ENCODE data around the gene UBE3B. TPM values are rescaled to one million over a fixed set of nuclear protein-coding genes. Genes with fewer than 3 reads are reported as not detected.
A peak's percentile ranks its signal among the peaks of the same experiment; 100 is the strongest.

The UBE3B gene
- total RNA-seq, 1 donor from 2014 or later: 34.4 TPM

DNA sequence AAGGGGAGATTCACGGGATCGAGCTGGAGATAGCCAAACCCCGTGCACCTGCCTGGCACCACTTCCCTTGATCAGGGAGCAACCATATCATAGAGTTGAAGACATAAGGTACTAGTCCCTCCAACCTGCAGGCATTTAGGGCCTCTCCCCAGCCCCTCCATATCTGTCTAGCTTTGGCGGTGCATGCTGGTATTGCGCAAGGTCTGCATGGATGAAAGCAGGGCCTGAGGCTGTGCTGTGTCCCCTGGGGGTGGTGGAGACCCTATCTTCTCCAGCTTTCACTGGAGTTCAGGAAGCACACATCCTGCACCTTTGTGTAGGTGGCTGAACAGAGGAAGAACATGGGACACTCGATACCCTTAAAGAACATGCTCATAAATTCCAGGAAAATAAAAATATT lies 47.2 kb upstream of the UBE3B start:
- Mint-ChIP-seq H3K4me3 (ENCODE audit: unreplicated experiment) (no peak overlapping the region), H3K27ac (ENCODE audit: unreplicated experiment) (no peak overlapping the region), H3K36me3 (ENCODE audit: low read depth, unreplicated experiment) (no peaks in the 10 kb centered on the region), H3K4me1 (ENCODE audit: low read depth, unreplicated experiment) (no peaks in the 10 kb centered on the region), H3K9me3 (ENCODE audit: unreplicated experiment) (peaks cover 7% of the 10 kb centered on the region), H3K27me3 (ENCODE audit: low read depth, unreplicated experiment) (peaks cover 12% of the 10 kb centered on the region)
- no peak overlapping the region for H3K4me3 ChIP-seq (ENCODE audit: insufficient read depth, low read depth, low read length)
- H3K27ac ChIP-seq (ENCODE audit: low read depth, low read length): no peak overlapping the region
- TF ChIP-seq, protein P1, sequence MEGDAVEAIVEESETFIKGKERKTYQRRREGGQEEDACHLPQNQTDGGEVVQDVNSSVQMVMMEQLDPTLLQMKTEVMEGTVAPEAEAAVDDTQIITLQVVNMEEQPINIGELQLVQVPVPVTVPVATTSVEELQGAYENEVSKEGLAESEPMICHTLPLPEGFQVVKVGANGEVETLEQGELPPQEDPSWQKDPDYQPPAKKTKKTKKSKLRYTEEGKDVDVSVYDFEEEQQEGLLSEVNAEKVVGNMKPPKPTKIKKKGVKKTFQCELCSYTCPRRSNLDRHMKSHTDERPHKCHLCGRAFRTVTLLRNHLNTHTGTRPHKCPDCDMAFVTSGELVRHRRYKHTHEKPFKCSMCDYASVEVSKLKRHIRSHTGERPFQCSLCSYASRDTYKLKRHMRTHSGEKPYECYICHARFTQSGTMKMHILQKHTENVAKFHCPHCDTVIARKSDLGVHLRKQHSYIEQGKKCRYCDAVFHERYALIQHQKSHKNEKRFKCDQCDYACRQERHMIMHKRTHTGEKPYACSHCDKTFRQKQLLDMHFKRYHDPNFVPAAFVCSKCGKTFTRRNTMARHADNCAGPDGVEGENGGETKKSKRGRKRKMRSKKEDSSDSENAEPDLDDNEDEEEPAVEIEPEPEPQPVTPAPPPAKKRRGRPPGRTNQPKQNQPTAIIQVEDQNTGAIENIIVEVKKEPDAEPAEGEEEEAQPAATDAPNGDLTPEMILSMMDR (IDR thresholded peaks at IDR 0.05; ENCODE audit: insufficient read depth, low read depth, low read length): no peak
- no peak for TF ChIP-seq EZH2 (IDR thresholded peaks at IDR 0.05; ENCODE audit: insufficient read depth, low read length)
- no peaks in the 10 kb centered on the region for H3K4me1 ChIP-seq (ENCODE audit: insufficient read depth, low read length)
- no peak overlapping the region for H3K4me2 ChIP-seq (ENCODE audit: low read length)
- H3K36me3 ChIP-seq (ENCODE audit: insufficient read depth, low read length): no peaks in the 10 kb centered on the region
- no peaks in the 10 kb centered on the region for H4K20me1 ChIP-seq (ENCODE audit: insufficient read depth, low read length)
- no peak overlapping the region for H3K9ac ChIP-seq (ENCODE audit: low read length)
- no peaks in the 10 kb centered on the region for H3K79me2 ChIP-seq (ENCODE audit: insufficient read depth, low read length)
- H2AFZ ChIP-seq (ENCODE audit: low read depth, low read length): no peak overlapping the region
- H3K27me3 ChIP-seq (ENCODE audit: insufficient read depth, low read length): peaks cover 6% of the 10 kb centered on the region
- H3K9me3 ChIP-seq (ENCODE audit: insufficient read depth, low read depth, low read length): no peaks in the 10 kb centered on the region
- no peak for DNase-seq (ENCODE audit: low read depth)
- no peak for FAIRE-seq

DNA sequence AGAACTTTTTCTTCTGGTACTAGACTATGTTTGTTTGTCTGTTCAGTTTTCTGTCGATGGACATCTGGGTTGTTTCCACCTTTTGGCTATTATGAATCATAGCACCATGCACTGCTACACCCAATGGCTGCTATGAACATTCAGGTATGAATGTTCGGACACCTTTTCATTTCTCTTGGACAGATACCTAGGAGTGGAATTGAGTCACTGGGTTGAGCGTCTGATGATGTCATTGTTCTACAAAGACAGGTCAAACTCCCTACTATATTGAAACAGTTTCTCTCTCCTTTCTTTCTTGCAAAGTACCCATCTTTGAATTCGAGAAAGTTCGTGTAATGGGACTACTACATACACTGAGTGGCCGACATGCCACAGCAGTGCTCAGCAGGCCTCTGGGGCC lies 45.0 kb upstream of the UBE3B start:
- Histone ChIP-seq H3K79me2 (ENCODE audit: insufficient read depth, low read length) (no peaks in the 10 kb centered on the region), H3K4me1 (ENCODE audit: insufficient read depth, low read length) (no peaks in the 10 kb centered on the region), H3K36me3 (ENCODE audit: insufficient read depth, low read length) (no peaks in the 10 kb centered on the region), H3K4me2 (ENCODE audit: low read length) (no peak overlapping the region), H3K9me3 (ENCODE audit: insufficient read depth, low read depth, low read length) (no peaks in the 10 kb centered on the region), H3K27ac (ENCODE audit: low read depth, low read length) (no peak overlapping the region), H4K20me1 (ENCODE audit: insufficient read depth, low read length) (no peaks in the 10 kb centered on the region), H2AFZ (ENCODE audit: low read depth, low read length) (no peak overlapping the region), H3K9ac (ENCODE audit: low read length) (no peak overlapping the region), H3K27me3 (ENCODE audit: insufficient read depth, low read length) (no peaks in the 10 kb centered on the region), H3K4me3 (ENCODE audit: insufficient read depth, low read depth, low read length) (no peak overlapping the region)
- H3K36me3 Mint-ChIP-seq (ENCODE audit: low read depth, unreplicated experiment): no peaks in the 10 kb centered on the region
- no peak for TF ChIP-seq EZH2 (IDR thresholded peaks at IDR 0.05; ENCODE audit: insufficient read depth, low read length)
- TF ChIP-seq, protein P1 (IDR thresholded peaks at IDR 0.05; ENCODE audit: insufficient read depth, low read depth, low read length): no peak
- H3K4me1 Mint-ChIP-seq (ENCODE audit: low read depth, unreplicated experiment): no peaks in the 10 kb centered on the region
- no peak overlapping the region for H3K4me3 Mint-ChIP-seq (ENCODE audit: unreplicated experiment)
- no peaks in the 10 kb centered on the region for H3K27me3 Mint-ChIP-seq (ENCODE audit: low read depth, unreplicated experiment)
- H3K9me3 Mint-ChIP-seq (ENCODE audit: unreplicated experiment): peaks cover 2% of the 10 kb centered on the region
- no peak overlapping the region for H3K27ac Mint-ChIP-seq (ENCODE audit: unreplicated experiment)
- DNase-seq (ENCODE audit: low read depth): no peak
- no peak for FAIRE-seq

DNA sequence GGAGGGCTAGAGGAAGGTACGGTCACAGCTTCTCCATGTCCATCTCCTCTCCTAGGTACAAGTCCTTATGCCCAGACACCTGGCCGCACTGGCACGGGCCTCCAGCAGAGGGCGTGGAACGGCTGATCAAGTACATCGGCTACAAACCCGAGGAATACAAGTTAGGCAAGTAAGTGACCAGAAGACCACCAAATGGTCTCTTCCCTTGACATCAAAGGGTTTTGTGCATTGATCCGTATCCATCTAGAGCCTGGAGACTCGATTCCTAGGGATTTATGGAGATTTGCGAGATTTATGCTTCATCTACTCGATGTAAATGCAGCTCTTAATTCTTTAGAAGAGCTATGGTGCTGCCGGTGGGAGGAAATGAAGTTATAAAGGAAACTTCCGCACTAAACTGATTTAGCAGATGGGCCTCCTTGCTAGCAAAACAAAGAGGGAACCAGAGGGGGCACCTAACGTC lies 44.6 kb upstream of the UBE3B start:
- H3K27me3 ChIP-seq (ENCODE audit: insufficient read depth, low read length): no peaks in the 10 kb centered on the region
- H3K4me1 Mint-ChIP-seq (ENCODE audit: low read depth, unreplicated experiment): no peaks in the 10 kb centered on the region
- no peak for TF ChIP-seq EZH2 (IDR thresholded peaks at IDR 0.05; ENCODE audit: insufficient read depth, low read length)
- TF ChIP-seq, protein P1 (IDR thresholded peaks at IDR 0.05; ENCODE audit: insufficient read depth, low read depth, low read length): peak; percentile 80
- H3K27ac Mint-ChIP-seq (ENCODE audit: unreplicated experiment): no peak overlapping the region
- DNase-seq (ENCODE audit: low read depth) (peak; percentile 56), FAIRE-seq (no peak)
- no peaks in the 10 kb centered on the region for H3K36me3 Mint-ChIP-seq (ENCODE audit: low read depth, unreplicated experiment)
- H3K27ac ChIP-seq (ENCODE audit: low read depth, low read length): no peak overlapping the region
- no peaks in the 10 kb centered on the region for H3K36me3 ChIP-seq (ENCODE audit: insufficient read depth, low read length)
- H3K4me2 ChIP-seq (ENCODE audit: low read length): no peak overlapping the region
- no peaks in the 10 kb centered on the region for H3K27me3 Mint-ChIP-seq (ENCODE audit: low read depth, unreplicated experiment)
- no peak overlapping the region for H3K9ac ChIP-seq (ENCODE audit: low read length)
- H3K9me3 Mint-ChIP-seq (ENCODE audit: unreplicated experiment): peaks cover 2% of the 10 kb centered on the region
- H3K9me3 ChIP-seq (ENCODE audit: insufficient read depth, low read depth, low read length): no peaks in the 10 kb centered on the region
- no peak overlapping the region for H3K4me3 ChIP-seq (ENCODE audit: insufficient read depth, low read depth, low read length)
- H3K79me2 ChIP-seq (ENCODE audit: insufficient read depth, low read length): no peaks in the 10 kb centered on the region
- H2AFZ ChIP-seq (ENCODE audit: low read depth, low read length): no peak overlapping the region
- no peaks in the 10 kb centered on the region for H3K4me1 ChIP-seq (ENCODE audit: insufficient read depth, low read length)
- no peaks in the 10 kb centered on the region for H4K20me1 ChIP-seq (ENCODE audit: insufficient read depth, low read length)
- H3K4me3 Mint-ChIP-seq (ENCODE audit: unreplicated experiment): no peak overlapping the region
